Epidermal melanocyte (primary cell): ENCODE measurements around the gene PTGER1.

ENCODE experiments used
- DNase-seq: peaks from one replicate; pipeline ENCODE4 v3.0.0; 2011; ENCODE audit warnings: low spot score; ENCODE audit not compliant: insufficient read length

PTGER1 gene

GRCh38 chr19:14442891-14443631 lies 32.1 kb downstream of the PTGER1 start:
- no peak for DNase-seq

GRCh38 chr19:14441041-14441938 lies 33.9 kb downstream of the PTGER1 start:
- no peak for DNase-seq

GRCh38 chr19:14440049-14440448 lies 35.1 kb downstream of the PTGER1 start:
- no peak for DNase-seq

GRCh38 chr19:14439014-14439413 lies 36.1 kb downstream of the PTGER1 start:
- no peak for DNase-seq

DNA sequence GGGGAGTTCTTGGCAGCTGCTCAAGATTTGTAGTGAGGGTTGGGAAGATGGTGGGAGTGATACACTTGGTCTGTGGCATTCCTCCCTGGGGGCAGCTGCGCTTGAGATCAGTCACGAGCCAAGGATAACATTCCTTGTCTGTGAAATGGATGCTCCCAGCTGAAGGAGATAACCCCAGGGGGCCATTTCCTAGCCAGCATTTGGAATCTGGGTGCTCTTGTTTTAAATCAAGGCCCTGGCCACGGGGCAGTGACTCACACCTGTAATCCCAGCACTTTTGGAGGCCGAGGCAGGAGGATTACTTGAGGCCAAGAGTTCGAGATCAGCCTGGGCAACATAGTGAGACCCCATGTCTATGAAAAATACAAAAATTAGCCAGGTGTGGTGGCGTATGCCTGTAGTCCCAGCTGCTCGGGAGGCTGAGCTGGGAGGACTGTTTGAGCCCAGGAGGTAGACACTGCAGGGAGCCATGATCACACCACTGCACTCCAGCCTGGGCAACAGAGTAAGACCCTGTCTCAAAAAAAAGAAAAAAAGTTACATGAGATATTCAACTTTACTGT lies 37.5 kb downstream of the PTGER1 start:
- DNase-seq: no peak

DNA sequence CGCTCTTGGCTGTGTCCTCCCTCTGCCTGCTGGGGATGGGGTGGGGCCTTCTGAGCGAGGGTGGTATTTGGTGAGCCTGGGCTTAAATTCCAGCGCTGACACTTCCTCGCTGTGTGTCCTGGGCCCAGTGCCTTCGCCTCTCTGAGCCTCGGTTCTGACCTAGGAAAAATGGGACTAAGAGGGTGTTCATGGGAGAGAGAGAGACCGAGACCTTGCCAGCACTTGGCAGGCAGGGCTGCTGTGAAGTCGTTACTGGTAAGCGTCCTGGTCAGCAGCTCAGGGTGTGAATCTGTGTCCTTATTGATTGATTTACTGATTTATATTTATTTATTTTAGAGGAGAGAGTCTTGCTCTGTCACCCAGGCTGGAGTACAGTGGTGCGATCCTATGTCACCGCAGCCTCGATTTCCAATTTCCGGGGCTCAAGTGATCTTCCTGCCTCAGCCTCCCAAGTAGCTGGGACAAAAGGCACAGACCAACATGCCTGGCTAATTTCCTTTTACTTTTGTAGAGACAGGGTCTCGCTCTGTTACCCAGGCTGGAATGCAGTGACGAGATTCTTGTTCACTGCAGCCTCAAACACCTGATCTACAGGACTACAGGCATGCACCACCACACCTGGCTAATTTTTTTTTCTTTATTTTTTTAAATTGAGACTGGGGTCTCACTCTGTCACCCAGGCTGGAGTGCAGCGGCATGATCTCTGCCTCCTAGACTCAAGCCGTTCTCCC lies 39.7 kb downstream of the PTGER1 start:
- DNase-seq: no peak

- DNase-seq: no peak
Measured at GRCh38 chr19:14434543-14435319, 40.4 kb downstream of the PTGER1 start.

DNA sequence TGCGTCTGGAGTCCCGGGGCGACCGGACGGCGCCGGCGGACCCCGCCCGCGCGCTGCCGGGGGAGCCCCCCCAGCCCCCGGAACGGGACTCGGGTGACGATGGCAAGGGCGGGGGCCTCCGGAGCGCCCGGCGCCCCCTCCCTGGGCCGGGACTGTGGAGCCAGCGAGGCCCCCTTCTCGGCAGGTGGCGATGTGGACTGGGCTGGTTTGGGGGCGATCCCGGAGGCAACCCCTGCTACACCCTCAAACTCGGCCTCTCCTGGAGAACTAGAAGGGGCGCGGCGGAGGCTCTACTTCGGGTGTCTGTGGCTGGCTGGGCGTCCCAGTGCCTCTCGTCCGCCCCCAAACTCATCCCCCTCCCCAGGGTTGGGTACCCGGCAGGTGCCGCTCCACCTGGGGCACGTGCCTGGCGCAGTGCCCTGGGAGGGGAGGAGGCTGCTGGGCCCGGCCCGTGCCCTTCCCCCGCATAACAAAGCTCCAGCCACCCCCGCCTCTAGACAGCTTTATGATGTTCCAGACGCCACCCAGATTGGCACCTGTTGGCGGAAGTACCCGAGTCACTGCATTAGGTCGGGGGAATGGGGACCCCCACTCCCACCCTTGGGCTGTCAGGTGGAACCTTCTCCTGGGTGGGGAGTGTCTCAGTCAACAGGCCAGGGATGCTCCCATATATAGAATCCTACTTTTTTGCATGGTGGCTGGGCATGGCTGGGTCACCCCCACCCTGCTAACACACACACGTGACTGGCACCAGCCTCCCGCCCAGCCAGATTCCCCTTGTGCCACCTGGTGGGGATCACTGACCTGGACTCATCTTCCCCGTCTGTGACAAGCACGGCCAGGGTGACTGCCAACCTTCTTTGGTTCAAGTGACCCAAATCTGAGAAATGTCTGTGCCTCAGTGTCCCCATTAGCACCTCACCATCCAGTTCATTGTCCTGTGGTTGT lies 41.3 kb downstream of the PTGER1 start:
- no peak for DNase-seq

DNA sequence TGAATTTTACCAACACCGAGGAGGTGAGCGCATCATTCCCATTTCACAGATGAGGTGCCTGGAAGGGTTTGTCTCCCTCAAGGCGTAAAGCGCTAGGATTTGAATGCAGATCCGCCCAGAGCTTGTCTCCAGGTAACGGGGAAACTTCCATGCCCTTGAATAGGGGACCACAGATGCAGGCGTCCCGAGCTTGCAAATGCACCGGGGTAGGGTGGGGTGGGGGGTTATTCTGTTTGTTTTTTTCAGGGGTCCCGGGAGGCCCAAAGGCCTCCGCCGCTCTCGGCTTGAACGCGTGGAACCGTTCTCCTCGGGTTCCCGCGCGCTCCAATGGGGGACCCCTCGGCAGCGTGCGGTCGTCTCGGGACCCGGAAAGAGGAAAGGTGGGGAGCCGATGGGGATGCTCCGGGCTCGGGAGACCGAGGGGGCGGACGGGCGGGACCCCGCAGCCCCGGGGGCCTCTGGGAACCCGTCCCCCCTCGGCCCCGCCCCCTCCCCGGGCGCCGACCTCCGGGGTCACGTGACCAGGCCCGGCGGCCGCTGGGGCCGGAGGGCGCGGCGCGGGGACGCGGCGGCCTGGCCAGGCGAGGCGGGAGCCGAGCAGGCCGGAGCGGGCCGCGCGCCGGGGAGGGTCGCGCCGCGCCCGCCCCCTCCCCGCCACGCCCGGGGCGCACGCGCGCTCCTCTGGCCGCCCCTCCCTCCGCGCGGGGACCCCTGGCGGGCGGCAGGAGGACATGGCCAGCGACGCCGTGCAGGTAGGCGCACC lies 42.2 kb downstream of the PTGER1 start, which contains the start of gene PKN1:
PKN1 (plus strand) TSS at position 516 of the 763 bp plus-strand sequence; CDS start at position 732, 216 bp downstream.
- DNase-seq: peak; percentile 46

- no peak for DNase-seq
Measured at GRCh38 chr19:14430712-14431111, 44.4 kb downstream of the PTGER1 start.

DNA sequence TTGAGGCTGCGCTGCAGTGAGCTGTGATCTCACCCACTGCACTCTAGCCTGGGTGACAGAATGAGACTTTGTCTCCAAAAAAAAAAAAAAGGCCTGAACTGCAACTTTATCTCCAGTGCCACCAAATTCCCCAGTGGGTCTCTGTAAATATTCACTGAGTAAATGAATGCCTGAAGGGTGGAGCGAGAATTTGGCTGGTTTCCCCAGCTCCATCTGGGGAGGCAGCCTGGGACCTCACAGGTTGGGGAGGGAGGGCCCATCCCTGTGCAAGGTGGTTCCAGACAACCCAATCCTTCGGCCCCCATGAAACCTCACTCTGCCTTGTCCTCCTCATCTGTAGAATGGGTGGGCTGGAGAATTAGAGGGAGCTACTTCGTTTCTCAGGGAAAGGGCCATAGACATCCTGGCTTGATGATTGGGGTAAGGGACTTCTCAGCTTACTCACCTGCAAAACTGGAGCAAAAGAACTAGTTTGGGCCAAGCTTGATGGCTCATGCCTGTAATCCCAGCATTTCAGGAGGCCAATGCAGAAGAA lies 46.2 kb downstream of the PTGER1 start:
- DNase-seq: no peak

DNA sequence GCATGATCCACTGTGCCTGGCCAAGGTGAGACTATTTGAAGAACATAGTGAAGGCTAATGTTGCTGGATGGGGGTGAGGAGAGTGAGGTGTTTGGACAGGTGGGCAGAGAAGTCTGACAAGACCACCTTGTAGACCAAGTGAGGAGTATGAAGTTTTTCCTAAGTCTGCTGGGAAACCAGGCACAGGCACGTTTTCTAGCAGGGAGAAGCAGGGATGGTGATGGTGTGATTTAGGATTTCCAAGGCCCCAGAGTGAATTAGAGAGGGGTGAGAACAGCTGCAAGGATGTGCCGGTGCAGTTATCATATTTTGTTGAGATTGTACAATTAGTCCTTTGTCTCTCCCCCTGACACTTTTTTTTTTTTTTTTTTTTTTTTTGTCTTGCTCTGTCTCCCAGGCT lies 47.7 kb downstream of the PTGER1 start:
- no peak for DNase-seq

DNA sequence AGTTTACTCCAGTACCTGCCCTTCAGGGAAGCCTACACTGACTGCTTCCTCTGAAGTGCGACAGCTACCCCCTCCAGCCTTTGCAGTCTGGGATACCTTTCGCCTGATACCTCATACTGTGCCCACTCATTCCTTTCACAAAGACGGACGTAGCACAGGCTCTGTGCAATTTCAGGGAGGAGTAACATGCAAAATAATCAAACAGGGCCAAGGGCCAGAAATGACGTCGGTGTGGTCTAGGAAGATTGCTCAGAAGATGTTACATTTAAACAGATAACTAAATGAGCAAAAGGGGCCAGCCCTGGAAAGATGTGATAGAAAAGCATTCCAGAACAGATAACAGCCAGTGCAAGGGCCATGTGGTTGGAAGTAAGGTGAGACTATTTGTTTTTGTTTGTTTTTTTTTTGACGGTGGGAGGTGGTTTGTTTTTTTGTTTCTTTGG lies 49.4 kb downstream of the PTGER1 start:
- no peak for DNase-seq
